ENCODE data around the gene FAM9A.

Gene FAM9A

GRCh38 chrX:8845469-8845868, 44.3 kb upstream of the FAM9A start:
- H3K4me2 ChIP-seq = no peak overlapping the region
- H3K4me1 ChIP-seq (ENCODE audit: low read depth, poor library complexity, severe bottlenecking) = no peaks in the 10 kb centered on the region
- no peaks in the 10 kb centered on the region for H3K79me2 ChIP-seq (ENCODE audit: insufficient read depth, low read depth)
- no peak overlapping the region for H3K27ac ChIP-seq
- no peak overlapping the region for H3K4me3 ChIP-seq (IDR thresholded peaks at IDR 0.05; ENCODE audit: insufficient read depth, low read depth, low read length)
- TF ChIP-seq, protein P1, sequence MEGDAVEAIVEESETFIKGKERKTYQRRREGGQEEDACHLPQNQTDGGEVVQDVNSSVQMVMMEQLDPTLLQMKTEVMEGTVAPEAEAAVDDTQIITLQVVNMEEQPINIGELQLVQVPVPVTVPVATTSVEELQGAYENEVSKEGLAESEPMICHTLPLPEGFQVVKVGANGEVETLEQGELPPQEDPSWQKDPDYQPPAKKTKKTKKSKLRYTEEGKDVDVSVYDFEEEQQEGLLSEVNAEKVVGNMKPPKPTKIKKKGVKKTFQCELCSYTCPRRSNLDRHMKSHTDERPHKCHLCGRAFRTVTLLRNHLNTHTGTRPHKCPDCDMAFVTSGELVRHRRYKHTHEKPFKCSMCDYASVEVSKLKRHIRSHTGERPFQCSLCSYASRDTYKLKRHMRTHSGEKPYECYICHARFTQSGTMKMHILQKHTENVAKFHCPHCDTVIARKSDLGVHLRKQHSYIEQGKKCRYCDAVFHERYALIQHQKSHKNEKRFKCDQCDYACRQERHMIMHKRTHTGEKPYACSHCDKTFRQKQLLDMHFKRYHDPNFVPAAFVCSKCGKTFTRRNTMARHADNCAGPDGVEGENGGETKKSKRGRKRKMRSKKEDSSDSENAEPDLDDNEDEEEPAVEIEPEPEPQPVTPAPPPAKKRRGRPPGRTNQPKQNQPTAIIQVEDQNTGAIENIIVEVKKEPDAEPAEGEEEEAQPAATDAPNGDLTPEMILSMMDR (conservative IDR thresholded peaks at IDR 0.05; ENCODE audit: low read depth, low read length) = no peak
- no peaks in the 10 kb centered on the region for H3K36me3 ChIP-seq (ENCODE audit: insufficient read depth)
- no peaks in the 10 kb centered on the region for H4K20me1 ChIP-seq (ENCODE audit: insufficient read depth)
- H3K9ac ChIP-seq = no peak overlapping the region
- no peak overlapping the region for H2AFZ ChIP-seq (ENCODE audit: low read depth)
- no peaks in the 10 kb centered on the region for H3K27me3 ChIP-seq (ENCODE audit: insufficient read depth, low read depth)

- no peaks in the 10 kb centered on the region for H3K27me3 ChIP-seq (ENCODE audit: insufficient read depth, low read depth)
- H3K79me2 ChIP-seq (ENCODE audit: insufficient read depth, low read depth) = no peaks in the 10 kb centered on the region
- TF ChIP-seq, protein P1 (conservative IDR thresholded peaks at IDR 0.05; ENCODE audit: low read depth, low read length) = no peak
- H4K20me1 ChIP-seq (ENCODE audit: insufficient read depth) = no peaks in the 10 kb centered on the region
- no peak overlapping the region for H3K4me2 ChIP-seq
- H3K36me3 ChIP-seq (ENCODE audit: insufficient read depth) = no peaks in the 10 kb centered on the region
- H3K4me1 ChIP-seq (ENCODE audit: low read depth, poor library complexity, severe bottlenecking) = no peaks in the 10 kb centered on the region
- no peak overlapping the region for H2AFZ ChIP-seq (ENCODE audit: low read depth)
- no peak overlapping the region for H3K27ac ChIP-seq
- H3K4me3 ChIP-seq (IDR thresholded peaks at IDR 0.05; ENCODE audit: insufficient read depth, low read depth, low read length) = no peak overlapping the region
- no peak overlapping the region for H3K9ac ChIP-seq
Observed at GRCh38 chrX:8845060-8845459, 43.9 kb upstream of the FAM9A start.

GRCh38 chrX:8844157-8844556, 43.0 kb upstream of the FAM9A start:
- no peaks in the 10 kb centered on the region for H3K36me3 ChIP-seq (ENCODE audit: insufficient read depth)
- H3K9ac ChIP-seq = no peak overlapping the region
- no peak overlapping the region for H3K4me3 ChIP-seq (IDR thresholded peaks at IDR 0.05; ENCODE audit: insufficient read depth, low read depth, low read length)
- H3K27ac ChIP-seq = no peak overlapping the region
- H3K4me2 ChIP-seq = no peak overlapping the region
- no peaks in the 10 kb centered on the region for H3K27me3 ChIP-seq (ENCODE audit: insufficient read depth, low read depth)
- no peaks in the 10 kb centered on the region for H3K4me1 ChIP-seq (ENCODE audit: low read depth, poor library complexity, severe bottlenecking)
- TF ChIP-seq, protein P1 (conservative IDR thresholded peaks at IDR 0.05; ENCODE audit: low read depth, low read length) = no peak
- no peak overlapping the region for H2AFZ ChIP-seq (ENCODE audit: low read depth)
- H3K79me2 ChIP-seq (ENCODE audit: insufficient read depth, low read depth) = no peaks in the 10 kb centered on the region
- no peaks in the 10 kb centered on the region for H4K20me1 ChIP-seq (ENCODE audit: insufficient read depth)

- Histone ChIP-seq H3K36me3 (ENCODE audit: insufficient read depth) (no peaks in the 10 kb centered on the region), H3K79me2 (ENCODE audit: insufficient read depth, low read depth) (no peaks in the 10 kb centered on the region), H4K20me1 (ENCODE audit: insufficient read depth) (no peaks in the 10 kb centered on the region), H3K27me3 (ENCODE audit: insufficient read depth, low read depth) (no peaks in the 10 kb centered on the region), H3K4me2 (no peak overlapping the region), H3K4me1 (ENCODE audit: low read depth, poor library complexity, severe bottlenecking) (no peaks in the 10 kb centered on the region), H3K27ac (no peak overlapping the region), H3K9ac (no peak overlapping the region), H3K4me3 (IDR thresholded peaks at IDR 0.05; ENCODE audit: insufficient read depth, low read depth, low read length) (no peak overlapping the region), H2AFZ (ENCODE audit: low read depth) (no peak overlapping the region)
- TF ChIP-seq, protein P1 (conservative IDR thresholded peaks at IDR 0.05; ENCODE audit: low read depth, low read length) = no peak
Observed at GRCh38 chrX:8841911-8842310, 40.7 kb upstream of the FAM9A start.
